Upper lobe of right lung (tissue), 1 donor: Measurements from ENCODE around the gene EFS. TPM values are rescaled to one million over a fixed set of nuclear protein-coding genes. Genes with fewer than 3 reads are reported as not detected.

Source experiments
- ATAC-seq: fragments of 200-7000 bp; cut with Tn5 transposase; one replicate; pipeline ENCODE4 v1.9.1; 2020; ENCODE audit warnings: mild to moderate bottlenecking, moderate library complexity
- DNase-seq: peaks from one replicate; pipeline ENCODE4 v3.0.0-alpha.2; 2020
- H3K27ac ChIP-seq: fragments of 200-600 bp; one replicate; pipeline ENCODE4 v1.8.0; 2022
- H3K27me3 ChIP-seq: fragments of 200-600 bp; one replicate; pipeline ENCODE4 v1.8.0; 2022; ENCODE audit warnings: mild to moderate bottlenecking
- H3K36me3 ChIP-seq: fragments of 200-600 bp; one replicate; pipeline ENCODE4 v1.8.0; 2022
- H3K4me1 ChIP-seq: fragments of 200-600 bp; one replicate; pipeline ENCODE4 v1.8.0; 2022
- H3K4me3 ChIP-seq: fragments of 200-600 bp; one replicate; pipeline ENCODE4 v1.8.0; 2022; ENCODE audit warnings: mild to moderate bottlenecking
- H3K9me3 ChIP-seq: fragments of 200-600 bp; one replicate; pipeline ENCODE4 v1.8.0; 2022
- intact Hi-C: fragments of 100-400 bp; cut with DNase I; formaldehyde crosslinking; loops from one replicate; pipeline ENCODE4 v1.11.0; 2022
- long read RNA-seq: library from polyadenylated mRNA; unstranded; transcript quantifications from one replicate; pipeline ENCODE4 v2.0.0, GENCODE V29; 2021
- total RNA-seq: library from RNA; stranded (reverse); fragmentation: NEBNext Ultra II Directional; extraction: Animal tissue kit (Norgen Biotek cat#: 25700); gene quantifications from one replicate; pipeline ENCODE4 v1.2.1, GENCODE V29; 2021
- TF ChIP-seq, protein P1 (sequence below): fragments of 200-600 bp; IDR thresholded peaks from one replicate; pipeline ENCODE4 v1.8.0; 2022; ENCODE audit warnings: antibody characterized with exemption
- donor health status: DM: no; HTN: yes; CAD: no; lungs with severe emphysema.

Gene EFS, protein sequence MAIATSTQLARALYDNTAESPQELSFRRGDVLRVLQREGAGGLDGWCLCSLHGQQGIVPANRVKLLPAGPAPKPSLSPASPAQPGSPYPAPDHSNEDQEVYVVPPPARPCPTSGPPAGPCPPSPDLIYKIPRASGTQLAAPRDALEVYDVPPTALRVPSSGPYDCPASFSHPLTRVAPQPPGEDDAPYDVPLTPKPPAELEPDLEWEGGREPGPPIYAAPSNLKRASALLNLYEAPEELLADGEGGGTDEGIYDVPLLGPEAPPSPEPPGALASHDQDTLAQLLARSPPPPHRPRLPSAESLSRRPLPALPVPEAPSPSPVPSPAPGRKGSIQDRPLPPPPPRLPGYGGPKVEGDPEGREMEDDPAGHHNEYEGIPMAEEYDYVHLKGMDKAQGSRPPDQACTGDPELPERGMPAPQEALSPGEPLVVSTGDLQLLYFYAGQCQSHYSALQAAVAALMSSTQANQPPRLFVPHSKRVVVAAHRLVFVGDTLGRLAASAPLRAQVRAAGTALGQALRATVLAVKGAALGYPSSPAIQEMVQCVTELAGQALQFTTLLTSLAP
- total RNA-seq: 10.4 TPM
- long read RNA-seq, transcript EFS-201 (6 exons, 3,118 nt): major isoform, 7 of 16 reads
- long read RNA-seq, partial matches to known transcripts: 3 of 16 reads
- long read RNA-seq, other reads (novel, unspliced or antisense): 6 of 16 reads

DNA sequence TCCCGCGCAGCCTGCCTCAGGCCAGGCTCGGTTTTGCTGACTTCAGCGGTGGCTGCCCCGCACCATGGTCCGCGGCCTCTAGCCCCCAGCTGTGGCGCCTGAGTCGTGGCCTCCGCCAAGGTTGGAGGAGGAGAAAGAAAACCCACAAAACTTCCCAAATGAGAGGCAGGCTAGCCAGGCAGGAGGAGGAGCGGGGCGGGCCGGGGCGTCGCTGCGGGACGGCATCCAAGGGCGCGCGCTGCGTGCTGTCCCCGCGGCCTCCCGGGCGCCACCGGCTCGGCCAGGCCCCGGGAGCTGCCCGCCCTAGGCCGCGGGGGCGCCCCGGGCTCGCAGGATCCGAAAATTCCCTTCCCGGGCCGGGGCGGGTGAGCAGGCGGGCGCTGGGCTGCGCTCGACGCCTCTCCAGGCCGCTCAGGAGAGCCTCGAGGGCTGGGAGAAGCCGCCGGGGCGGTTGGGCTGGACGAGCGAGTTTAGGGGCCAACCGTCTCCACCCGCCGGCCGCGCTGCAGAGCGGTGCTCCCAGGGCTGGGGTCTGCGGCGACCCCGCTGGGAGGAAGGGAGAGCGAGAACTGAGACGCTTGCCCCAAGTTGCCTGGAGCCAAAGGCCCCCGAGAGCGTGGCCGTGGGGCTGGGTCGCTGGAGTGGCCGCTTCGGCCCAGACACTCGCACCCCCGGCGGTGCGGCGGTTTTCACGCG lies at the start of gene EFS:
Gene EFS, minus strand, starts transcription at position 137 of the 696 bp plus-strand sequence. CDS start 147 bp downstream, outside the sequence.
- TF ChIP-seq, protein P1, sequence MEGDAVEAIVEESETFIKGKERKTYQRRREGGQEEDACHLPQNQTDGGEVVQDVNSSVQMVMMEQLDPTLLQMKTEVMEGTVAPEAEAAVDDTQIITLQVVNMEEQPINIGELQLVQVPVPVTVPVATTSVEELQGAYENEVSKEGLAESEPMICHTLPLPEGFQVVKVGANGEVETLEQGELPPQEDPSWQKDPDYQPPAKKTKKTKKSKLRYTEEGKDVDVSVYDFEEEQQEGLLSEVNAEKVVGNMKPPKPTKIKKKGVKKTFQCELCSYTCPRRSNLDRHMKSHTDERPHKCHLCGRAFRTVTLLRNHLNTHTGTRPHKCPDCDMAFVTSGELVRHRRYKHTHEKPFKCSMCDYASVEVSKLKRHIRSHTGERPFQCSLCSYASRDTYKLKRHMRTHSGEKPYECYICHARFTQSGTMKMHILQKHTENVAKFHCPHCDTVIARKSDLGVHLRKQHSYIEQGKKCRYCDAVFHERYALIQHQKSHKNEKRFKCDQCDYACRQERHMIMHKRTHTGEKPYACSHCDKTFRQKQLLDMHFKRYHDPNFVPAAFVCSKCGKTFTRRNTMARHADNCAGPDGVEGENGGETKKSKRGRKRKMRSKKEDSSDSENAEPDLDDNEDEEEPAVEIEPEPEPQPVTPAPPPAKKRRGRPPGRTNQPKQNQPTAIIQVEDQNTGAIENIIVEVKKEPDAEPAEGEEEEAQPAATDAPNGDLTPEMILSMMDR: no peak
- Histone ChIP-seq H3K4me3 (peak within 1 kb of the TSS; percentile 59), H3K27me3 (peaks cover 9% of the 10 kb centered on the region), H3K4me1 (peaks cover 16% of the 10 kb centered on the region), H3K27ac (peak within 1 kb of the TSS; percentile 84), H3K36me3 (no peaks in the 10 kb centered on the region), H3K9me3 (no peaks in the 10 kb centered on the region)
- intact Hi-C loops: no loop called here
- DNase-seq: no peak
- peak; percentile 58 for ATAC-seq

DNA sequence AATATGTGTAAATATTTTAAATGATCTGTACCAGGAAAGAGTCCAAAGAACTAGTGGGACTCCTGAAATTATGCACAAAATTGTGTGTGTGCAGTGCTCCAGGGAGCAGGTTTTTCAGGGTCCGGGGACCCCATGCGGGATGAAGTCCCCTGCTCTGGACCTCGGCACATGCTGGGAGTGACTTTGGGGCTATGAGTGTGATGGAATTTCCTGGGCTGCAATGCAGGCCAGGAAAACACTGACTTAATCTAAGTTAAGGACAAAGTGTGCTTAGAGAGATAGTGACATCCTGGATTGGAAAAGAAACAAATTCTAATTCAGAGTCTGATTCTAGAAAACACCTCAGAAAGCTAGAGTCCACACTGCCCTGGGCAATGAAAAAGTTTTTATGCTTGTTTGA lies 49.3 kb upstream of the EFS start:
- ATAC-seq (no peak), DNase-seq (no peak)

DNA sequence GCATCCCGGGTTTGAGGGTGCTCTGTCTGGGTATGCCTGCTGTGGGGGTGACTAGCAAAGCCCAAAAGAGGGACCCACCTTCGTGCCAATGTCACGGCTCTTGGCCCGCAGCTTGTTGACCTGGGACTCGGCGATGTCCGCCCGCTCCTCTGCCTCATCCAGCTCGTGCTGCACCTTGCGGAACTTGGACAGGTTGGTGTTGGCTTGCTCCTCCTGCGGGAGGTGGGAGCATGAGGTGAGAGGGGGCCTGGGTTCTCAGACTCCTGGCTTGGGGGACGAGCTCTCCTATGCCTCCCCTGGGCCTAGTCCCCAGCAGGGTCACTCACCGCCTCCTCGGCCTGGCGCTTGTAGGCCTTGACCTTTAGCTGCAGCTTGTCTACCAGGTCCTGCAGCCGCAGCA lies 48.7 kb upstream of the EFS start:
- Histone ChIP-seq H3K36me3 (no peaks in the 10 kb centered on the region), H3K4me3 (no peak overlapping the region), H3K27ac (no peak overlapping the region), H3K27me3 (no peaks in the 10 kb centered on the region), H3K9me3 (no peaks in the 10 kb centered on the region), H3K4me1 (no peaks in the 10 kb centered on the region)
- ATAC-seq: no peak
- intact Hi-C loops: no loop called here
- DNase-seq: no peak
- TF ChIP-seq, protein P1: no peak

More for the DNA sequence above, 49.3 kb upstream of the EFS start:
- H3K4me3 ChIP-seq: no peak overlapping the region
- H3K36me3 ChIP-seq: no peaks in the 10 kb centered on the region
- H3K9me3 ChIP-seq: no peaks in the 10 kb centered on the region
- no peaks in the 10 kb centered on the region for H3K27me3 ChIP-seq
- no peak overlapping the region for H3K27ac ChIP-seq
- intact Hi-C loops: no loop called here
- H3K4me1 ChIP-seq: no peaks in the 10 kb centered on the region
- TF ChIP-seq, protein P1: no peak

DNA sequence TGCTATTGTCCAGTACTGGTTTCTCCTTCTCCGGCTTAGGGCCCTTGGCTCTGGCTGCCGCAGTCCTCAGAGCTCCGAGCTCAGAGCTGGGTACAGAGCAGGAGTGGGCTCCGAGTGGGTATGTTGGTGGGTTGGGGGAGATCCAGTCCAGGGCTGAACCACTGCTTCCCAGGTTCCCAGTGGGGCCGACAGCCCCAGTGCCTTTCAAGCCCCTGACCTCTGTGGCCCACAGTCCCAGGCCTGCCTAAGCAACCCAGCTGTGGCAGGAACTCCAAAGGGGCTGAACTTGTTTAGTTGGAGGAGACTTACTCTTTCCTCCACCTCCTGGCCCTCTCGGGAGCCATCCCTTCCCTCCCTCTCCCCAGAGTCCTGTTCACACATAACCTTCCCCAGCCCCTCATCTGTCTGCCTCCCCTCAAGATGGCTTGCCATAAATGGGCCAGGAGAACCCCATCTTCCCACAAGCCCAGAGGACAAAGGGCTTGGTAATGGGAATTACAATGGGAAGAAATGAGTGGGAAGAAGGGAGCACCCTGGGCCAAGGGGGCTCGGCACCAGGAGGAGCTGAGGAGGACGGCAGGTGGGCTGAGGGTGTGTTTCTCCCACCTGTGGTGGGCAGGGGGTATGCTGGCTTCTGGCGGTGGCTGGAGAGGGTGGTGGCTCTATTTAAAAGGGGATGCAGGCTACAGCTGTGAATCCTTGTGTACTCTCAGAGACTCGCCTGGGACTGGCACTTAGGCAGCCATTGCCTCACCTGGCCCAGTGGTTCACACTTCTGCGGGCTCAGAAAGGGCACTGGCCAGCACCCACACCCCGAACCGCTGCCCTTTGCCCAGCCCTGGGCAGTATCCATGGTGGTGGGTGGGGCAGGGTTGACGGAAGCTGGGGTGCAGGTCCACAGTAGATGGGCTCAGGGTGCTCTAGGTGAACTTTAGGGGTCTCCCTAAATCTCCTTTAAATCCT lies 46.9 kb upstream of the EFS start:
- intact Hi-C loops: no loop called here
- Histone ChIP-seq H3K27ac (no peak overlapping the region), H3K9me3 (no peaks in the 10 kb centered on the region), H3K4me3 (no peak overlapping the region), H3K36me3 (no peaks in the 10 kb centered on the region), H3K27me3 (no peaks in the 10 kb centered on the region), H3K4me1 (no peaks in the 10 kb centered on the region)
- TF ChIP-seq, protein P1: no peak
- ATAC-seq (no peak), DNase-seq (no peak)
